OCI-LY1 (cell line): ENCODE measurements around the gene SYNJ2BP.

Experiments
- EZH2 ChIP-seq: fragments of 200-600 bp; sonication (generic), shearing (Covaris generic); IDR thresholded peaks from 2 replicates; pipeline ENCODE4 v1.8.0; 2017; ENCODE audit warnings: borderline replicate concordance, mixed run types, mild to moderate bottlenecking, antibody characterized with exemption, low read length, moderate library complexity, mixed read lengths
- TF ChIP-seq, protein P1 (sequence below): fragments of 200-600 bp; sonication (generic), shearing (Covaris generic); IDR thresholded peaks from 2 replicates; pipeline ENCODE4 v1.5.1; 2017; ENCODE audit warnings: mild to moderate bottlenecking, antibody characterized with exemption, low read length, moderate library complexity, mixed read lengths

DNA sequence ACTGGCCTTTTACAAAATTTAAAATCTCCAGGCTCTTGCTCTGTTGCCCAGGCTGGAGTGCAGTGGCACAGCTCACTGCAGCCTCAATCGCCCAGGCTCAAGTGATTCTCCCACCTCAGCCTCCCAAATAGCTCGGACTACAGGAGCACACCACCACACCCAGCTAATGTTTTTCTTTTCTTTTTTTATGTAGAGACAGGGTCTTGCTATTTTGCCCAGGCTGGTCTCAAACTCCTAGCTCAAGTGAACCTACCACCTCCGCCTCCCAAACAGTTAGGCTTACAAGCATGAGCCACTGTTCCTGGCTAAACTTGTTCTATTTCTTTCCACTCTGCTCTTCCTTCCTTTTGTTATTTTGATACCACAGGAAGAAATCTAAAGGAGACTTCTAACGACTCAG is 15.2 kb downstream of the SYNJ2BP start:
- TF ChIP-seq, protein P1, sequence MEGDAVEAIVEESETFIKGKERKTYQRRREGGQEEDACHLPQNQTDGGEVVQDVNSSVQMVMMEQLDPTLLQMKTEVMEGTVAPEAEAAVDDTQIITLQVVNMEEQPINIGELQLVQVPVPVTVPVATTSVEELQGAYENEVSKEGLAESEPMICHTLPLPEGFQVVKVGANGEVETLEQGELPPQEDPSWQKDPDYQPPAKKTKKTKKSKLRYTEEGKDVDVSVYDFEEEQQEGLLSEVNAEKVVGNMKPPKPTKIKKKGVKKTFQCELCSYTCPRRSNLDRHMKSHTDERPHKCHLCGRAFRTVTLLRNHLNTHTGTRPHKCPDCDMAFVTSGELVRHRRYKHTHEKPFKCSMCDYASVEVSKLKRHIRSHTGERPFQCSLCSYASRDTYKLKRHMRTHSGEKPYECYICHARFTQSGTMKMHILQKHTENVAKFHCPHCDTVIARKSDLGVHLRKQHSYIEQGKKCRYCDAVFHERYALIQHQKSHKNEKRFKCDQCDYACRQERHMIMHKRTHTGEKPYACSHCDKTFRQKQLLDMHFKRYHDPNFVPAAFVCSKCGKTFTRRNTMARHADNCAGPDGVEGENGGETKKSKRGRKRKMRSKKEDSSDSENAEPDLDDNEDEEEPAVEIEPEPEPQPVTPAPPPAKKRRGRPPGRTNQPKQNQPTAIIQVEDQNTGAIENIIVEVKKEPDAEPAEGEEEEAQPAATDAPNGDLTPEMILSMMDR = no peak
- TF ChIP-seq EZH2 = no peak
